ENCODE data around the gene BIRC3. TPM values are rescaled to one million over a fixed set of nuclear protein-coding genes. Genes with fewer than 3 reads are reported as not detected.

Gene BIRC3
- total RNA-seq, 1 experiment from 2014 or later: 65.4 TPM

DNA sequence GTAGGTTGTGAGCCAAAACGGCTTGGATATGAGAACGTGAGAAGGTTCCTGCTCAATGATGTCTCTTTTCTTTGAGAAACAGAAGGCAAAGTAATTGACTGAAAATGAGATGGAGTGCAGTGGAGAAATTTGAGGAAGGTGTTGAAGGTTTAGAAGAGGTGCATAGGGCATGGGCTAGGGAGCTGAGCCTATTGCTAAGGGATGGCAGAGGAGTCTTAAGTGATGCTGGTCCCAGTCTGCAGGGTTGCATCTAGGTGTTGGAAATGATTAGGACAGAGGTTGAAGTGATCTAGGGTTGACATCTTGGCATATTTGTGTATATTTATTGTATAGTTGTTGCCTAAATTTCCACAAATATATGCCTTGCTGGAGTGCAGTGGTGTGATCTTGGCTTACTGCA, 2.3 kb downstream of the BIRC3 start:
- intact Hi-C loops (cut with micrococcal nuclease; ENCODE audit: unreplicated experiment): loop anchor here (2.0 to 10.0 kb wide), 2 partner anchors 31 to 405 kb away; partner anchors contain the start of genes ANGPTL5 and CEP126
- peak overlapping the region; percentile 57 to 81 for H3K4me3 ChIP-seq (ENCODE audit: low read depth in 2 of 2, low read length in 2 of 2)

DNA sequence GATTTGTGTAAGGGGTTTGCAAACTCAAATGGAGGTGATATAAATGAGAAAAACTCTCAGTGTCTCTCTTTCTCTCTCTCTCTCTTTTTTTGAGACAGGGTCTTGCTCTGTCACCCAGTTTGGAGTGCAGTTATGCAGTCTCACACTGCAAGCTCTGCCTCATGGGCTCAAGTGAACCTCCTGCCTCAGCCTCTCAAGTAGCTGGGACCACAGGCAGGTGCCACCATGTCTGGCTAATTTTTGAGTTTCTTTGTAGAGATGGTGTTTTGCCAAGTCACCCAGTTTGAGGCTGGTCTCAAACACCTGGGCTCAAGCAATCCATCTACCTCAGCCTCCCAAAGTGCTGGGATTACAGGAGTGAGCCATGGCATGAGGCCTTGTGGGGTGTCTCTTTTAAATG, 2.9 kb downstream of the BIRC3 start:
- Histone ChIP-seq H3K9me3 (ENCODE audit: control insufficient read depth, insufficient read depth, low read depth, low read length) (no peaks in the 10 kb centered on the region), H3K27ac (ENCODE audit: low read length) (peak overlapping the region; percentile 93), H3K36me3 (ENCODE audit: control insufficient read depth, insufficient read depth, low read length) (peaks cover 4% of the 10 kb centered on the region; the same call in 1 of the 2 replicates), H3K27me3 (ENCODE audit: control insufficient read depth, insufficient read depth, low read length) (no peaks in the 10 kb centered on the region), H3K4me3 (ENCODE audit: low read depth in 2 of 2, low read length in 2 of 2) (peak overlapping the region; percentile 57 to 81), H3K4me1 (ENCODE audit: control insufficient read depth, insufficient read depth, low read length) (peaks cover 56% of the 10 kb centered on the region)
- BruUV-seq (replicated peaks): no TSS peak
- CTCF ChIA-PET: interaction anchor here (0.8 kb wide), 1 partner anchor 21 kb away, joined by 3 read pairs; no protein-coding TSS in a partner anchor
- intact Hi-C loops (cut with micrococcal nuclease; ENCODE audit: unreplicated experiment) (no loop called here), in situ Hi-C loops (cut with HindIII; ENCODE audit: low pct_unique_long_range_greater_than_20kb, low sequenced_read_pairs) (loop anchor here (5.0 kb wide), 1 partner anchor 38 kb away; no protein-coding TSS in a partner anchor)
- TF ChIP-seq, protein P1, sequence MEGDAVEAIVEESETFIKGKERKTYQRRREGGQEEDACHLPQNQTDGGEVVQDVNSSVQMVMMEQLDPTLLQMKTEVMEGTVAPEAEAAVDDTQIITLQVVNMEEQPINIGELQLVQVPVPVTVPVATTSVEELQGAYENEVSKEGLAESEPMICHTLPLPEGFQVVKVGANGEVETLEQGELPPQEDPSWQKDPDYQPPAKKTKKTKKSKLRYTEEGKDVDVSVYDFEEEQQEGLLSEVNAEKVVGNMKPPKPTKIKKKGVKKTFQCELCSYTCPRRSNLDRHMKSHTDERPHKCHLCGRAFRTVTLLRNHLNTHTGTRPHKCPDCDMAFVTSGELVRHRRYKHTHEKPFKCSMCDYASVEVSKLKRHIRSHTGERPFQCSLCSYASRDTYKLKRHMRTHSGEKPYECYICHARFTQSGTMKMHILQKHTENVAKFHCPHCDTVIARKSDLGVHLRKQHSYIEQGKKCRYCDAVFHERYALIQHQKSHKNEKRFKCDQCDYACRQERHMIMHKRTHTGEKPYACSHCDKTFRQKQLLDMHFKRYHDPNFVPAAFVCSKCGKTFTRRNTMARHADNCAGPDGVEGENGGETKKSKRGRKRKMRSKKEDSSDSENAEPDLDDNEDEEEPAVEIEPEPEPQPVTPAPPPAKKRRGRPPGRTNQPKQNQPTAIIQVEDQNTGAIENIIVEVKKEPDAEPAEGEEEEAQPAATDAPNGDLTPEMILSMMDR (IDR thresholded peaks at IDR 0.05): no peak
- TF ChIP-seq, protein P2, sequence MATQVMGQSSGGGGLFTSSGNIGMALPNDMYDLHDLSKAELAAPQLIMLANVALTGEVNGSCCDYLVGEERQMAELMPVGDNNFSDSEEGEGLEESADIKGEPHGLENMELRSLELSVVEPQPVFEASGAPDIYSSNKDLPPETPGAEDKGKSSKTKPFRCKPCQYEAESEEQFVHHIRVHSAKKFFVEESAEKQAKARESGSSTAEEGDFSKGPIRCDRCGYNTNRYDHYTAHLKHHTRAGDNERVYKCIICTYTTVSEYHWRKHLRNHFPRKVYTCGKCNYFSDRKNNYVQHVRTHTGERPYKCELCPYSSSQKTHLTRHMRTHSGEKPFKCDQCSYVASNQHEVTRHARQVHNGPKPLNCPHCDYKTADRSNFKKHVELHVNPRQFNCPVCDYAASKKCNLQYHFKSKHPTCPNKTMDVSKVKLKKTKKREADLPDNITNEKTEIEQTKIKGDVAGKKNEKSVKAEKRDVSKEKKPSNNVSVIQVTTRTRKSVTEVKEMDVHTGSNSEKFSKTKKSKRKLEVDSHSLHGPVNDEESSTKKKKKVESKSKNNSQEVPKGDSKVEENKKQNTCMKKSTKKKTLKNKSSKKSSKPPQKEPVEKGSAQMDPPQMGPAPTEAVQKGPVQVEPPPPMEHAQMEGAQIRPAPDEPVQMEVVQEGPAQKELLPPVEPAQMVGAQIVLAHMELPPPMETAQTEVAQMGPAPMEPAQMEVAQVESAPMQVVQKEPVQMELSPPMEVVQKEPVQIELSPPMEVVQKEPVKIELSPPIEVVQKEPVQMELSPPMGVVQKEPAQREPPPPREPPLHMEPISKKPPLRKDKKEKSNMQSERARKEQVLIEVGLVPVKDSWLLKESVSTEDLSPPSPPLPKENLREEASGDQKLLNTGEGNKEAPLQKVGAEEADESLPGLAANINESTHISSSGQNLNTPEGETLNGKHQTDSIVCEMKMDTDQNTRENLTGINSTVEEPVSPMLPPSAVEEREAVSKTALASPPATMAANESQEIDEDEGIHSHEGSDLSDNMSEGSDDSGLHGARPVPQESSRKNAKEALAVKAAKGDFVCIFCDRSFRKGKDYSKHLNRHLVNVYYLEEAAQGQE (IDR thresholded peaks at IDR 0.05; ENCODE audit: insufficient read depth in 1 of 2, low read depth in 2 of 2, low read length in 1 of 2): no peak
- TF ChIP-seq POLR2AphosphoS5 (IDR thresholded peaks at IDR 0.05; ENCODE audit: low read depth, low read length) (no peak), TCF7L2 (IDR thresholded peaks at IDR 0.05; ENCODE audit: low read depth, low read length) (no peak), SIN3A (IDR thresholded peaks at IDR 0.05; ENCODE audit: borderline replicate concordance, insufficient read depth, low read depth, low read length) (no peak)
- no peak for DNase-seq (ENCODE audit: low read depth, low spot score)
- ATAC-seq: no peak
- POLR2A ChIA-PET: interaction anchor here (0.6 kb wide), 1 partner anchor 235 kb away, joined by 4 read pairs; no protein-coding TSS in a partner anchor

More for the DNA sequence above, 2.3 kb downstream of the BIRC3 start:
- Histone ChIP-seq H3K27me3 (ENCODE audit: control insufficient read depth, insufficient read depth, low read length) (no peaks in the 10 kb centered on the region), H3K27ac (ENCODE audit: low read length) (peak overlapping the region; percentile 93), H3K36me3 (ENCODE audit: control insufficient read depth, insufficient read depth, low read length) (peaks cover 4% of the 10 kb centered on the region; the same call in 1 of the 2 replicates), H3K9me3 (ENCODE audit: control insufficient read depth, insufficient read depth, low read depth, low read length) (no peaks in the 10 kb centered on the region), H3K4me1 (ENCODE audit: control insufficient read depth, insufficient read depth, low read length) (peaks cover 57% of the 10 kb centered on the region)
- no TSS peak for BruUV-seq (replicated peaks)
- TF ChIP-seq POLR2AphosphoS5 (IDR thresholded peaks at IDR 0.05; ENCODE audit: low read depth, low read length): 0 out of 2 replicates have a peak, but pooled peaks have one; percentile 31
- TF ChIP-seq, protein P2 (IDR thresholded peaks at IDR 0.05; ENCODE audit: insufficient read depth in 1 of 2, low read depth in 2 of 2, low read length in 1 of 2): no peak
- ATAC-seq (no peak), DNase-seq (ENCODE audit: low read depth, low spot score) (no peak)
- ChIA-PET POLR2A (interaction anchor here (0.7 kb wide), 1 partner anchor 26 kb away, joined by 11 read pairs; no protein-coding TSS in a partner anchor), CTCF (interaction anchor here (0.8 kb wide), 1 partner anchor 22 kb away, joined by 3 read pairs; no protein-coding TSS in a partner anchor)
- in situ Hi-C loops (cut with HindIII; ENCODE audit: low pct_unique_long_range_greater_than_20kb, low sequenced_read_pairs): no loop called here
